Kidney epithelial cell (primary cell): Measurements from ENCODE around the gene INMT. TPM values are rescaled to one million over a fixed set of nuclear protein-coding genes. Genes with fewer than 3 reads are reported as not detected.

Experiments used
- DNase-seq: peaks from one replicate; pipeline ENCODE4 v3.0.0-alpha.2; 2010; ENCODE audit warnings: low read depth
- H3K27me3 ChIP-seq: 2 replicates; pipeline ENCODE4 v1.6.0; 2011; ENCODE audit warnings: low read length; ENCODE audit not compliant: control insufficient read depth, insufficient read depth
- H3K36me3 ChIP-seq: 2 replicates; pipeline ENCODE4 v1.5.1; 2011; ENCODE audit warnings: low read length; ENCODE audit not compliant: control insufficient read depth, insufficient read depth
- H3K4me3 ChIP-seq: 2 replicates; pipeline ENCODE4 v1.5.1; 2011; ENCODE audit warnings: low read depth, mild to moderate bottlenecking, control low read depth, low read length
- total RNA-seq: library from RNA; depleted of rRNA; stranded (reverse); fragments of >200 nt; gene quantifications from 2 replicates; pipeline ENCODE4 v1.2.3, GENCODE V29; 2015
- TF ChIP-seq, protein P1 (sequence below): IDR thresholded peaks from 2 replicates; pipeline ENCODE4 v1.5.1; 2011; ENCODE audit warnings: mild to moderate bottlenecking, moderate library complexity, low read length, control low read depth, inconsistent platforms; ENCODE audit not compliant: insufficient read depth, poor library complexity, severe bottlenecking

Gene INMT
- total RNA-seq, 1 donor from 2014 or later, result not detected

DNA sequence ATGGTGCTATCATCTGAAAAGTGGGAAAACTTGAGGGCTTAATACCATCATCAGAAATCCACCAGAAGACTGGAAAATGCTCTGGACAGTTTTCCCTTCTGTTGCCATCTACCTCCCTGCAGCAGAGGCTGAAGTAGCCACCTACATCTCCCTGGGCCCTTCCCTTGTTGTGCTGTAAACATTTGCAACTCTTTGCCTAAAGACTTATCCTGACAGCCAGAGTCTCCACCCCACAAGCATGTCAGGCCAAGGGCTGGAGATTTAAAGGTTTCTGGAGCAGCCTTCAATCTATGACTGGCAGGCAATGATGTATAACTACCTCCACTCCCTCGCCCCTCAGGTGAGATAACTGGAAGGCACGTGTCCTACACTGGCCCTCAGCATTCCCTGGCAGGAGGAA is 29.7 kb upstream of the INMT start:
- peaks cover 3% of the 10 kb centered on the region for H3K27me3 ChIP-seq
- no peak for DNase-seq
- TF ChIP-seq, protein P1, sequence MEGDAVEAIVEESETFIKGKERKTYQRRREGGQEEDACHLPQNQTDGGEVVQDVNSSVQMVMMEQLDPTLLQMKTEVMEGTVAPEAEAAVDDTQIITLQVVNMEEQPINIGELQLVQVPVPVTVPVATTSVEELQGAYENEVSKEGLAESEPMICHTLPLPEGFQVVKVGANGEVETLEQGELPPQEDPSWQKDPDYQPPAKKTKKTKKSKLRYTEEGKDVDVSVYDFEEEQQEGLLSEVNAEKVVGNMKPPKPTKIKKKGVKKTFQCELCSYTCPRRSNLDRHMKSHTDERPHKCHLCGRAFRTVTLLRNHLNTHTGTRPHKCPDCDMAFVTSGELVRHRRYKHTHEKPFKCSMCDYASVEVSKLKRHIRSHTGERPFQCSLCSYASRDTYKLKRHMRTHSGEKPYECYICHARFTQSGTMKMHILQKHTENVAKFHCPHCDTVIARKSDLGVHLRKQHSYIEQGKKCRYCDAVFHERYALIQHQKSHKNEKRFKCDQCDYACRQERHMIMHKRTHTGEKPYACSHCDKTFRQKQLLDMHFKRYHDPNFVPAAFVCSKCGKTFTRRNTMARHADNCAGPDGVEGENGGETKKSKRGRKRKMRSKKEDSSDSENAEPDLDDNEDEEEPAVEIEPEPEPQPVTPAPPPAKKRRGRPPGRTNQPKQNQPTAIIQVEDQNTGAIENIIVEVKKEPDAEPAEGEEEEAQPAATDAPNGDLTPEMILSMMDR, result no peak
- no peaks in the 10 kb centered on the region for H3K36me3 ChIP-seq
- no peak overlapping the region for H3K4me3 ChIP-seq

DNA sequence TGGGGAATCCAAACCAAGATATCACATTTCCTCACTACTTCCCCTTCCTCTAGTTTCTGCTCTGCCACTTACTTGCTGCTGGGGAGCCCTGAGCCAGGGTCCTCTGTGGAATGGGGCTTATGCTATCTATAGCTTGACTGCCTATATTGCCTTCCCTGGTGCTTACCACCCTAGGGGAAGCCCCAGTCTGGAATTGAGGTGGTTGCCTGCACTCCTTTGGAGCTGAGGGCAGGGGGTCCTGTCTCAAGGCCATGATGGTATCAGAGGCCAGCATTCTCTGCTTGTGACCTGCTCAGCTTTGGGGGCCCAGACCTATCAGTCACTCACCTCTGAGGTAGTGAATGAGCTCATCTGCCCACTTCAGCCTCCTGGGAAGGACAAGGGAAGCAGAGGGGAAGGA is 29.3 kb upstream of the INMT start:
- no peak for DNase-seq
- peaks cover 5% of the 10 kb centered on the region for H3K27me3 ChIP-seq
- H3K4me3 ChIP-seq, result no peak overlapping the region
- H3K36me3 ChIP-seq, result no peaks in the 10 kb centered on the region
- TF ChIP-seq, protein P1, result no peak

DNA sequence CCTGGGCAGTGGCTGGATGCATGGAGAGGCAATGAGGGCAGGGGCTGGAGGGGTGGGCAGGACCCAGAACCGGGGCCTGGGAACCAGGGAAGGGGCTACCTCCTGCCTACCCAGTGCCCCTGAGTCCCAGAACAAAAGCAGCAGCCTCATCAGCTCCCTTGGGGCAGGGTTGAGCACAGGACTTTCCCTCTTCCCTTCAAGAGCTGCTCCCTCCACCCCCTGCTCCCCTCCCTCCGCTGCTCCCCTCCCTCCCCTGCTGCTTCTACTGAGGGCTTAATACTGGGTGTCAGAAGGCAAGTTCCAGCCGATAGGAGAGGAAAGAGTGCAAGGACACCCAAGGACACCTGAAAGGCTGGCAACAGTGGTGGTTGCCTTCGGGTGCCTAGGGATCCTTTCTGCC is 28.2 kb upstream of the INMT start:
- TF ChIP-seq, protein P1, result no peak
- DNase-seq, result no peak
- Histone ChIP-seq H3K4me3 (no peak overlapping the region), H3K27me3 (peaks cover 7% of the 10 kb centered on the region), H3K36me3 (no peaks in the 10 kb centered on the region)

DNA sequence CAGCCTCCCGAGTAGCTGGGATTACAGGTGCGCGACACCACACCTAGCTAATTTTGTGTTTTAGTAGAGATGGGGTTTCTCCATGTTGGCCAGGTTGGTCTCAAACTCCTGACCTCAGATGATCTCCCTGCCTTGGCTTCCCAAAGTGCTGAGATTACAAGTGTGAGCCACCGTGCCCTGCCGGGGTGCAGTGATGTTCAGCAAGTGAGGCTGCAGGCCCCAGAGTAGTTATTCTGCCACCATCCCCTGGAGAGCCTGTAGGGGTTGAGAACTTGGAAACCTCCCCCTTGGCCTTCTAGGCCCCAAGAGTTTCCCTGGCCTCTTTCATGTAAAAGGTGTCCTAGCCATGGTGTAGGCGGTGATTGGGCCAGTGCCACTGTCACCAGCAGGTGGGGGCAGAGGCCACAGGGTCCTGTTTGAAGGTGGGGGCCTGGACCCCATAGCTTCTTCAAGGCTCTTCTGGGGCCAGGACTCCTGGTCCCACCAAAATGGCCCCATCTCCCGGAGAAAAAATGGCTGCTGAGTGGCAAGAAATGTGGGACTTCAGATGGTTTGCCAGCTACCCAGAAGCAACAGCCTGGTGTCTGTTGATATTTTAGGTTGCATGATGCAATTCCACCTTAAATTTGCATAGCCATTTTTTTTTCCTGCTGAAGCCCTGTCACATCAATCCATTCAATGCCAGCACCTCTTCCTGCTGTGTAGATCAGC is 25.5 kb upstream of the INMT start:
- H3K27me3 ChIP-seq, result peaks cover 24% of the 10 kb centered on the region
- no peak for DNase-seq
- no peaks in the 10 kb centered on the region for H3K36me3 ChIP-seq
- H3K4me3 ChIP-seq, result no peak overlapping the region
- TF ChIP-seq, protein P1, result no peak

DNA sequence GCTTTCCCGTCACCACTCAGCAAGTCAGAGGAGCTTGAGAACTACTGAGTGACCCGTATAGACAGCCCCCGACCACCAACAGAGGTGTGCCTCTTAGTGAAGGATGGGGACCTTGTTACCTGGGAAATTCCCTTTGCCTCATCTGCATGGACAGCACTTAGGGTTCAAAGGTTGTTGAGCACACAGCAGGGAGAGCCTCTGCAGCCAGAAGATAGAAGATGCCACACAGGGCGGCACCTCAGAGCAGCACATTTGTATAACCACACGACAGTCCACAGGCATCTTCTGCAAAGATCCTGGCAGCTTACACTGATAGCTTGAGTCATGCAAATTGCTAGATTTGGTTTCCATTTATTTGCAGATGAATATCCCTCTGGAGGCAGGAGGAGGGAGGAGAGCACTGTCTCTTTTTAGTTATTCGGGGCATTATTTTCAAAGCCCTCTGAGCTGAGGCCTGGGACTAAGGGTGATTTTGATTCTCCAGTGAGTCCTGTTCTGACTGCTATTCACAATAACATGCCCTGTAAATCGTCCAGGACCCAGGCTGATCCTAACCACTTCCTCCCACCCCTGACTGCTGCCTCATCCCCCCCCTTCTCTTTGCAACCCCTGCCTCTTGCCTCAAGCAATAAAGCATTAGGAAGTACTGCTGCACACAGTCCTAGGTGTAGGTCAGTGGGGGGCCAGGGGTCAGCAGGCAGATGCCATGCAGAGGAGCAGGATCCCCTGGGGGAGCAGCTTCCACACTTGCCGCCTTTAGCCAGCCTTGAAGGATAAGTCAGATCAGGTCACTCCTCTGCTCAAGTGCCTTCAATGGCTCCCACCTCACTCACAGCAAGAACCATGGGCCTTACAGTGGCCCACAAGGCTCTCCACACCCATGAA is 24.6 kb upstream of the INMT start:
- Histone ChIP-seq H3K4me3 (no peak overlapping the region), H3K36me3 (no peaks in the 10 kb centered on the region), H3K27me3 (peaks cover 27% of the 10 kb centered on the region)
- TF ChIP-seq, protein P1, result no peak
- no peak for DNase-seq
